AG04449 (cell line): ENCODE data around the gene FAM210A.

Experiments
- CTCF ChIA-PET: fragments of 350-600 bp; formaldehyde crosslinking; extraction: SDS; loops from one replicate; lab custom pipeline; 2021; ENCODE audit warnings: antibody characterized with exemption; lab: Yijun Ruan, JAX
- POLR2A ChIA-PET: fragments of 400-600, 350-600 bp; formaldehyde crosslinking; extraction: SDS; loops from one replicate; lab custom pipeline; 2020; ENCODE audit warnings: antibody characterized with exemption, inconsistent platforms; lab: Yijun Ruan, JAX
- DNase-seq: peaks from one replicate; pipeline ENCODE4 v3.0.0-alpha.2; 2010; ENCODE audit warnings: low read depth, low spot score
- H3K4me3 ChIP-seq: 2 replicates; pipeline ENCODE4 v1.5.1; 2011; ENCODE audit warnings: low read depth, mild to moderate bottlenecking, control low read depth, low read length
- CTCF ChIP-seq: IDR thresholded peaks from one replicate; pipeline ENCODE4 v1.5.1; 2011; ENCODE audit warnings: mild to moderate bottlenecking, moderate library complexity, low read length, control low read depth, inconsistent platforms; ENCODE audit not compliant: insufficient read depth; ENCODE audit errors: missing control alignments

FAM210A gene

DNA sequence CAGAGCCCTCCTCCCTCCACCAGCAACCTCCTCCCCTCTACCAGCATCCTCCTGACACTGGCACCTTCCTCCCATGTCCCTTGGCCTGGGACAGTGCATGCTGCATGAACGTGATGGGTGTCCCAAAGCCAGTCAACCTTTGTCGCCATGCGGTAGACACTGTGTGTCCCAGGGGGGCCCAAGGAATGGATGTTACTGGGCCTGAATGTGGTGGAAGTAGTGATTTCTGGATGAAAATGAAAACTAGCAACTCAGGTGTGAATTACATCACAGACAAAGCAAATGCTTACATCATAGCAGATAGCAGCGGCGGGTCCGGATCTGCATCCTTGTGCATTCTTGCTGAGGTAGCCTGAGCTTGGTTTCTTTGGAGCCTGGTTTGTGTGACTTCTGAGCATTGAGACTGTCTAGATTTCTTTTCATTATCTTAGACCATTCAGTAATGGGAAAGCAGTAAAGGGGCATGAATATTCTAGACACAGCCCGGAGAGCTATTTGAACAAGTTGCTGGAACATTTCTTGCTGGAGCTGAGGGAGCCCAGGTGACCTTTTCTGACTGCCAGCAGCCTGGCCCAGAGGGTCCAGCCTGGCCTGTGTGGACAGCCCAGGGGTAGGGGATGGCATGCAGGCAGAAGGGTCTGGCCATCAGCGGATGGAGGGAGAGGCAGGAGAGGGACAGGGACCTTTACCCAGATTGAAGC lies 100.4 kb downstream of the FAM210A start:
- no peak for TF ChIP-seq CTCF
- CTCF ChIA-PET = interaction anchor here (1.4 kb wide), 1 partner anchor 410 kb away, joined by 5 read pairs; no protein-coding TSS in a partner anchor
- POLR2A ChIA-PET = no interaction called here
- no peak overlapping the region for H3K4me3 ChIP-seq
- DNase-seq = no peak

- POLR2A ChIA-PET = no interaction called here
- H3K4me3 ChIP-seq = no peak overlapping the region
- DNase-seq = no peak
- CTCF ChIA-PET = no interaction called here
- TF ChIP-seq CTCF = no peak
Measured at GRCh38 chr18:13625355-13625754, 101.0 kb downstream of the FAM210A start.

DNA sequence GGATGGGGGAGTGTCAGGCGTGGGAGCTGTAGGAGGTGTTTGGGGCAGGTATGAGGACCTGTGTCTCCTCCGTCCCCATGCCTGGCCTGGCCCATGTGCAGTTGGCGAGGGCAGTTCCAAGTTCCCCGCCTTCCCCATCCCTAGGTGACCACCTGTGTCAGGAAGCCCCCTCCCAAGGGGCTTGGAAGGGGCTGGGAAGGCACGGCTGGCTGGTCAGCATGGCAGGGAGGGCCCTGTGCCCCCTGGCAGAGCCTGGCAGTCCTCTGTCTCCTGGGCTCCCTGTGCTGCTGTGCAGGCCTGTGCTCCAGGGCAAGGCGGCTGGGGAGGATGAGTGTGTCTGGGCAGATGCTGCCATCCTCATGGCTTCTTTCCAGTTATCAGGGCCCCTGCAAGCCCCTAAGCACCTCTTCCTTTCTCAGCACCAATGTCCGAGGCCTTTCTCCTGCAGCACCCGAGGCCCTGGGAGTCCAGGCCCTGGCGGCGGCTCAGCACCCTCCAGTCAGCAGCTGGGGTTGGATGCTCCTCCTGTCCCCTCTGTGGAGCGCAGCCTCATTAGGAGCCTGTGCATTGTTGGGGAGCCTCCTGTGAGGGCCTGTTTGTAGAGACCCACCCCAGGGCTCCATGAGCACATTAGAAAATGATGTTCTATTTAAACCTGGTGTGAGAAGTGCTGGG lies 101.7 kb downstream of the FAM210A start:
- no peak overlapping the region for H3K4me3 ChIP-seq
- ChIA-PET CTCF (no interaction called here), POLR2A (no interaction called here)
- no peak for TF ChIP-seq CTCF
- no peak for DNase-seq

GRCh38 chr18:13623871-13624270 lies 102.5 kb downstream of the FAM210A start:
- no peak for DNase-seq
- H3K4me3 ChIP-seq = no peak overlapping the region
- POLR2A ChIA-PET = no interaction called here
- CTCF ChIA-PET = interaction anchor here (1.5 kb wide), 1 partner anchor 408 kb away, joined by 5 read pairs; no protein-coding TSS in a partner anchor
- no peak for TF ChIP-seq CTCF

GRCh38 chr18:13623348-13623747 lies 103.0 kb downstream of the FAM210A start:
- DNase-seq = no peak
- ChIA-PET CTCF (interaction anchor here (1.5 kb wide), 1 partner anchor 407 kb away, joined by 5 read pairs; no protein-coding TSS in a partner anchor), POLR2A (no interaction called here)
- no peak for TF ChIP-seq CTCF
- no peak overlapping the region for H3K4me3 ChIP-seq

GRCh38 chr18:13622751-13623150 lies 103.6 kb downstream of the FAM210A start:
- ChIA-PET POLR2A (no interaction called here), CTCF (interaction anchor here (0.8 to 1.5 kb wide), 2 partner anchors 10 to 406 kb away, joined by 3 to 5 read pairs; no protein-coding TSS in a partner anchor)
- no peak for TF ChIP-seq CTCF
- no peak for DNase-seq
- no peak overlapping the region for H3K4me3 ChIP-seq
